Neural progenitor cell (in vitro differentiated cells): Measurements from ENCODE around the gene SIX5. TPM values are rescaled to one million over a fixed set of nuclear protein-coding genes. Genes with fewer than 3 reads are reported as not detected.

Experiments used
- DNase-seq: peaks from one replicate; pipeline ENCODE4 v3.0.0-alpha.2; 2016; ENCODE audit warnings: low spot score
- H2AFZ ChIP-seq: fragments of 200-600 bp; sonication (generic); replicated peaks from 2 replicates; pipeline ENCODE4 v1.6.1; 2016; ENCODE audit warnings: antibody characterized with exemption
- H3F3A ChIP-seq: fragments of 200-600 bp; sonication (generic); 2 replicates; pipeline ENCODE4 v1.6.1; 2016; ENCODE audit warnings: antibody characterized with exemption, low read depth
- H3K27ac ChIP-seq: fragments of 200-600 bp; sonication (generic); 2 replicates; pipeline ENCODE4 v1.5.1; 2016; ENCODE audit warnings: mild to moderate bottlenecking
- H3K27me3 ChIP-seq: fragments of 200-600 bp; sonication (generic); 2 replicates; pipeline ENCODE4 v1.6.1; 2016; ENCODE audit warnings: mild to moderate bottlenecking, moderate library complexity
- H3K36me3 ChIP-seq: fragments of 200-600 bp; sonication (generic); 2 replicates; pipeline ENCODE4 v1.5.1; 2016
- H3K4me1 ChIP-seq: fragments of 200-600 bp; sonication (generic); 2 replicates; pipeline ENCODE4 v1.6.1; 2016; ENCODE audit warnings: mixed run types
- H3K4me2 ChIP-seq: fragments of 200-600 bp; sonication (generic); 2 replicates; pipeline ENCODE4 v1.6.1; 2016
- H3K4me3 ChIP-seq: fragments of 200-600 bp; sonication (generic); 2 replicates; pipeline ENCODE4 v1.5.1; 2016
- H3K79me2 ChIP-seq: fragments of 200-600 bp; sonication (generic); 2 replicates; pipeline ENCODE4 v1.6.1; 2016; ENCODE audit warnings: low read depth
- H3K9ac ChIP-seq: fragments of 200-600 bp; sonication (generic); 2 replicates; pipeline ENCODE4 v1.6.1; 2016
- H3K9me3 ChIP-seq: fragments of 200-600 bp; sonication (generic); 2 replicates; pipeline ENCODE4 v1.5.1; 2016; ENCODE audit warnings: low read depth
- H4K20me1 ChIP-seq: fragments of 200-600 bp; sonication (generic); 2 replicates; pipeline ENCODE4 v1.6.1; 2016; ENCODE audit warnings: low read depth
- H3K27ac Mint-ChIP-seq: 3 replicates; pipeline ENCODE4 v1.8.0; 2021; ENCODE audit warnings: mixed read lengths
- H3K27me3 Mint-ChIP-seq: 2 replicates; pipeline ENCODE4 v1.8.0; 2022; ENCODE audit warnings: low read depth, mild to moderate bottlenecking, inconsistent platforms, moderate library complexity, mixed read lengths; ENCODE audit not compliant: insufficient read depth
- H3K36me3 Mint-ChIP-seq: 3 replicates; pipeline ENCODE4 v1.8.0; 2021; ENCODE audit warnings: mixed read lengths
- H3K4me1 Mint-ChIP-seq: 3 replicates; pipeline ENCODE4 v1.8.0; 2021; ENCODE audit warnings: mixed read lengths
- H3K4me3 Mint-ChIP-seq: 3 replicates; pipeline ENCODE4 v1.8.0; 2021; ENCODE audit warnings: mild to moderate bottlenecking, moderate library complexity, mixed read lengths
- H3K9me3 Mint-ChIP-seq: 3 replicates; pipeline ENCODE4 v1.8.0; 2020; ENCODE audit warnings: mixed read lengths
- EZH2 ChIP-seq: fragments of 200-600 bp; sonication (generic); IDR thresholded peaks from 2 replicates; pipeline ENCODE4 v1.6.1; 2017; ENCODE audit warnings: antibody characterized with exemption, mild to moderate bottlenecking, moderate library complexity
- EZH2phosphoT487 ChIP-seq: fragments of 200-600 bp; sonication (generic); IDR thresholded peaks from 2 replicates; pipeline ENCODE4 v1.6.1; 2017; ENCODE audit warnings: antibody characterized with exemption
- total RNA-seq: library from RNA; depleted of rRNA; stranded (reverse); fragments of >200 nt; gene quantifications from 2 replicates; pipeline ENCODE4 v1.2.3, GENCODE V29; 2015; ENCODE audit warnings: low replicate concordance
- TF ChIP-seq, protein P1 (sequence below): fragments of 200-600 bp; sonication (generic); IDR thresholded peaks from 2 replicates; pipeline ENCODE4 v1.5.1; 2017; ENCODE audit warnings: antibody characterized with exemption, mild to moderate bottlenecking

Gene SIX5
- total RNA-seq, 1 donor from 2014 or later = 8.1 TPM

DNA sequence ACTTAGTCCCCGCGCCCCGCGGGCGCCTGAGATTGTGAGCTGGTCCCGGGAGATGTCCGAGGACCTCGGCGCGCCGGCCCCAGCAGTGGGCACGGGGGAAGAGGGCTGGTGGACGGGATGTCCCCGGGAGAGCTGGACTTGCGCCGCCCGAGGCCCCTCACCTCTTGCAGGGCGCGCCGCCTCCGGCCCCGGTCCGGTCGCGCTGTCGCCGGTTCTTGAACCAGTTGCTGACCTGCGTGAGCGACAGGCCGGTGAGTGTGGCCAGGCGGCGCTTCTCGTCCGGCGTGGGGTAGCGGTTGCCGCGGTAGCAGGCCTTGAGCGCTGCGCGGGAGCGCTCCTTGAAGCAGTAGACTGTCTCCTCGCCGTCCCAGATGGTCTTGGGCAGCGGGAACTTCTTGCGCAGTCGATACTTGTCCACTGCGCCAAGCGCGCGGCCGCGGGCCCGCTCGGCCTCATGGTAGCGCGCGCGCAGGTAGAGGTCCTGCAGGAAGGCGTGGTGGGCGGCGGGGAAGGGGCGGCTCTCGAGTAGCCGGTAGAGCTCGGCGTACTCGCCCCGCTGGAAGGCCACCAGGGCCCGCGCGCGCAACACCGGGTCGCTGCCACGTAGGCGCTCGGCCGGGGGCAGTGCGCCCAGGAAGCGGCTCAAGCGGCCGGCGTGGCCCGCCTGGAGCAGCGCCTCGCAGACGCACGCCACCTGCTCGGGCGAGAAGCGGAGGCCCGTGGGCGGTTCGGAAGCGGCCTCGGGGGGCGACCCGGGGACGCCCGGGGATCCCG, 984 bp downstream of the SIX5 start:
- Histone ChIP-seq H3K4me1 (peaks cover 34% of the 10 kb centered on the region), H3K9me3 (no peaks in the 10 kb centered on the region), H3K27ac (peak overlapping the region; percentile 94), H3F3A (peaks cover 57% of the 10 kb centered on the region), H2AFZ (no peak overlapping the region), H3K36me3 (no peaks in the 10 kb centered on the region), H4K20me1 (peaks cover 26% of the 10 kb centered on the region), H3K79me2 (peaks cover 25% of the 10 kb centered on the region), H3K4me3 (peak overlapping the region; percentile 86), H3K4me2 (peak overlapping the region; percentile 99), H3K27me3 (no peaks in the 10 kb centered on the region), H3K9ac (peak overlapping the region; percentile 67)
- Mint-ChIP-seq H3K27me3 (peaks cover 15% of the 10 kb centered on the region), H3K36me3 (peaks cover 3% of the 10 kb centered on the region), H3K4me3 (peak overlapping the region; percentile 92), H3K27ac (peak overlapping the region; percentile 92), H3K9me3 (no peaks in the 10 kb centered on the region), H3K4me1 (peaks cover 22% of the 10 kb centered on the region)
- peak; percentile 83 for DNase-seq
- TF ChIP-seq EZH2 = no peak
- TF ChIP-seq, protein P1, sequence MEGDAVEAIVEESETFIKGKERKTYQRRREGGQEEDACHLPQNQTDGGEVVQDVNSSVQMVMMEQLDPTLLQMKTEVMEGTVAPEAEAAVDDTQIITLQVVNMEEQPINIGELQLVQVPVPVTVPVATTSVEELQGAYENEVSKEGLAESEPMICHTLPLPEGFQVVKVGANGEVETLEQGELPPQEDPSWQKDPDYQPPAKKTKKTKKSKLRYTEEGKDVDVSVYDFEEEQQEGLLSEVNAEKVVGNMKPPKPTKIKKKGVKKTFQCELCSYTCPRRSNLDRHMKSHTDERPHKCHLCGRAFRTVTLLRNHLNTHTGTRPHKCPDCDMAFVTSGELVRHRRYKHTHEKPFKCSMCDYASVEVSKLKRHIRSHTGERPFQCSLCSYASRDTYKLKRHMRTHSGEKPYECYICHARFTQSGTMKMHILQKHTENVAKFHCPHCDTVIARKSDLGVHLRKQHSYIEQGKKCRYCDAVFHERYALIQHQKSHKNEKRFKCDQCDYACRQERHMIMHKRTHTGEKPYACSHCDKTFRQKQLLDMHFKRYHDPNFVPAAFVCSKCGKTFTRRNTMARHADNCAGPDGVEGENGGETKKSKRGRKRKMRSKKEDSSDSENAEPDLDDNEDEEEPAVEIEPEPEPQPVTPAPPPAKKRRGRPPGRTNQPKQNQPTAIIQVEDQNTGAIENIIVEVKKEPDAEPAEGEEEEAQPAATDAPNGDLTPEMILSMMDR = no peak

DNA sequence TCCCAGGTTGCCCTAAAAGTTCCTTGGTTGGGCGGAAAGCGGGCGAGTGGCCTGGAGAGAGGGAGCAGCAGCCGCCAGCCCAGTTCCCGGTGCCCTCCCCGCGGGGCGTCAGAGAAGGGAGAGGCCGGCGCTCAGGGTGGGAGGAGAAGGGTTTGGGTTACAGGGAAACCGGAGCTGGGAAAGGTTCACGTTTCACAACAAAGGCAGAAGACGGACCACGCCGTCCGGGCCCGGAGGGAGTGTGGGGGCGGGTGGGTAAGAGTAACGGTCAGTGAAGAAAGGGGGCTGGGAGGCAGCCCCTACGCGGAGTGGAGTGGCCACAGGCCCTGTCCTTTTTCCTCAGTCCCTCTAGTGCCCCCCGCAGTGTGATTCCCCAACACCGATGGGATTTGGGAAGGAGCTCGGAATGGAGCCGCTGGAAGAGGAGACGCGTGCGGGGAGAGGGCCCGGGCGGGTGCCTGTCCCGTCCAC, 1.6 kb downstream of the SIX5 start:
- H3K9ac ChIP-seq = peak overlapping the region; percentile 67
- H3K79me2 ChIP-seq = peaks cover 25% of the 10 kb centered on the region
- TF ChIP-seq EZH2phosphoT487 (no peak), EZH2 (no peak)
- TF ChIP-seq, protein P1 = no peak
- no peaks in the 10 kb centered on the region for H3K9me3 Mint-ChIP-seq
- H3K36me3 Mint-ChIP-seq = peaks cover 3% of the 10 kb centered on the region
- peak overlapping the region; percentile 92 for H3K4me3 Mint-ChIP-seq
- H3K27ac ChIP-seq = peak overlapping the region; percentile 68
- H3F3A ChIP-seq = peaks cover 55% of the 10 kb centered on the region
- peaks cover 22% of the 10 kb centered on the region for H3K4me1 Mint-ChIP-seq
- H3K36me3 ChIP-seq = no peaks in the 10 kb centered on the region
- peak overlapping the region; percentile 85 for H3K27ac Mint-ChIP-seq
- H3K4me3 ChIP-seq = peak overlapping the region; percentile 86
- H2AFZ ChIP-seq = no peak overlapping the region
- peak; percentile 88 for DNase-seq
- H4K20me1 ChIP-seq = peaks cover 26% of the 10 kb centered on the region
- no peaks in the 10 kb centered on the region for H3K9me3 ChIP-seq
- H3K27me3 Mint-ChIP-seq = peaks cover 15% of the 10 kb centered on the region
- peaks cover 34% of the 10 kb centered on the region for H3K4me1 ChIP-seq
- no peaks in the 10 kb centered on the region for H3K27me3 ChIP-seq
- peak overlapping the region; percentile 99 for H3K4me2 ChIP-seq

DNA sequence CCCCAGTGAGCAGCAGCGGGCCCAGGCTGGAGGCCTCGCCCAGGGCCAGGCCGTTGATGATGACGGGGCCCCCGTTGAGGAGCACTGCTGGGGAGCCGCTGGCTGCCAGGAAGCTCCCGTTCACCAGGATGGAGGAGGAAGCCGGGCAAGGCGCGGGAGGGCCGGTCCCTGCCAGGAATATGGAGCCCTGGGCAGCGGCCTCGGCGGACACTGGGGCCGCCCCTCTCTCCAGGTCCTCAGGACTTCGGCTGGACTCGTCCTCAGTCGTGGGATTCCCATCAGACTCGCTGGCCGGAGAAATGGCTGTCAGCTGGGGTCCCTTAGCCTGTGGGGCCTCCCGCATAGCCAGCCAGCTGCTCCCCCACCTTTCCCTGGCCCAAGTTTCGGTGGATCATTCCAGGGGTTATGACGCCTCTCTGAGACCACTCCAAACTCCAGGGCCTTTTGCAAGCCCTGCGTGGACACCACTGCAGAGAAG, 2.1 kb downstream of the SIX5 start:
- peak overlapping the region; percentile 99 for H3K4me2 ChIP-seq

More for the DNA sequence above, 2.1 kb downstream of the SIX5 start:
- peaks cover 23% of the 10 kb centered on the region for H4K20me1 ChIP-seq
- peaks cover 50% of the 10 kb centered on the region for H3F3A ChIP-seq
- H3K27me3 ChIP-seq = no peaks in the 10 kb centered on the region
- Mint-ChIP-seq H3K27ac (peak overlapping the region; percentile 85), H3K36me3 (no peaks in the 10 kb centered on the region), H3K27me3 (peaks cover 15% of the 10 kb centered on the region), H3K4me1 (peaks cover 17% of the 10 kb centered on the region), H3K4me3 (peak overlapping the region; percentile 92), H3K9me3 (no peaks in the 10 kb centered on the region)
- H3K79me2 ChIP-seq = peaks cover 25% of the 10 kb centered on the region
- peak overlapping the region; percentile 68 for H3K27ac ChIP-seq
- H3K9me3 ChIP-seq = no peaks in the 10 kb centered on the region
- H3K4me1 ChIP-seq = peaks cover 34% of the 10 kb centered on the region
- H2AFZ ChIP-seq = no peak overlapping the region
- H3K36me3 ChIP-seq = no peaks in the 10 kb centered on the region
- H3K9ac ChIP-seq = peak overlapping the region; percentile 59
- TF ChIP-seq EZH2phosphoT487 = no peak
- no peak for TF ChIP-seq EZH2
- TF ChIP-seq, protein P1 = no peak
- H3K4me3 ChIP-seq = peak overlapping the region; percentile 86
- peak; percentile 56 for DNase-seq
